ENCODE measurements around the gene COL28A1. TPM values are rescaled to one million over a fixed set of nuclear protein-coding genes. Genes with fewer than 3 reads are reported as not detected.

COL28A1 gene
- total RNA-seq, 4 donors from 2014 or later = 0.25 to 3.0 (median 0.65) TPM

DNA sequence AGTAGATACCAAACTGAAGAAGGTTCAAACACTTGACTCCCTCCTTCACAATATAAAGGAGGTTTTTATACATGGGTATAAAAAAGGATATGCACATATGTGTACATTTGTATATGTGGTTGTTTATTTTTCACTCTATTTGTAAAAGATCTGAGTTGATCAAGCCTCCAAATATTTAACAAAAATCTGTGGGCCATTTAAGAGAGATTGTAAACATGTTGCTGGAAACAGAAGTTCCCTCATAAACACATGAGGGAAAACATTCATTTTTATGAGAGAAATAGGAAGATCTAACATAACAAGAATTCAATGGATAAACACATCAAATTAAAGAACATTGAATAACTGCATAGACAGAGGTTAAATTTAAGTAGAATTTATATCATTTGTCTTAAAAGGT is 81.7 kb downstream of the COL28A1 start:
- TF ChIP-seq CTCF (IDR thresholded peaks at IDR 0.05) = no peak
- no peak for DNase-seq (ENCODE audit: low spot score)
- ATAC-seq (ENCODE audit: low FRiP score) = no peak

DNA sequence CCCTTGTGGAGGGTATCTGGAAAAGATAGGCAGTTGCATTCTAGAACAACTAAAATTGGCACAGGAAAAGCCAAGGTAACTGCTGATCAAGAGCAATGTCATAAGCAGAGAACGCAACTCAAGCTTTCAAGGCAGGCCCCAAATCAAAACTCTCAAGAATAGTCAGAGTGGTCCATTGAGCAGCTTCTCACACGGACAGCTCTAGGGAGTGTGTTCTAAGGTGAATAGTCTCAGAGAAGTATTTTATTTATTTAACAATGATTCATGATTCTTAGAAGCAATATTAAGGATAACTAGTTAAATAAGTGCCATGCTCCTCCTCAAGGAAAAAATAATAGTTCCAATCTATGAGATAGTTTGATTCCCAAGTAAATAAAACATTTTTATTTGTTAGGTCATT is 83.0 kb downstream of the COL28A1 start:
- no peak for ATAC-seq (ENCODE audit: low FRiP score)
- TF ChIP-seq CTCF (IDR thresholded peaks at IDR 0.05) = no peak

GRCh38 chr7:7452119-7452518 is 83.6 kb downstream of the COL28A1 start:
- no peak for TF ChIP-seq CTCF (IDR thresholded peaks at IDR 0.05)
- DNase-seq (ENCODE audit: low spot score) (no peak), ATAC-seq (ENCODE audit: low FRiP score) (no peak)

More for the DNA sequence above, 83.0 kb downstream of the COL28A1 start:
- no peak for DNase-seq (ENCODE audit: low spot score)

GRCh38 chr7:7449055-7449454 is 86.6 kb downstream of the COL28A1 start:
- DNase-seq (ENCODE audit: low spot score) = no peak
- no peak for ATAC-seq (ENCODE audit: low FRiP score)
- no peak for TF ChIP-seq CTCF (IDR thresholded peaks at IDR 0.05)

GRCh38 chr7:7446616-7447015 is 89.1 kb downstream of the COL28A1 start:
- ATAC-seq (ENCODE audit: low FRiP score) (no peak), DNase-seq (ENCODE audit: low spot score) (no peak)
- no peak for TF ChIP-seq CTCF (IDR thresholded peaks at IDR 0.05)

- no peak for TF ChIP-seq CTCF (IDR thresholded peaks at IDR 0.05)
- DNase-seq (ENCODE audit: low spot score) (no peak), ATAC-seq (ENCODE audit: low FRiP score) (no peak)
Observed at GRCh38 chr7:7443806-7444350, 91.8 kb downstream of the COL28A1 start.

DNA sequence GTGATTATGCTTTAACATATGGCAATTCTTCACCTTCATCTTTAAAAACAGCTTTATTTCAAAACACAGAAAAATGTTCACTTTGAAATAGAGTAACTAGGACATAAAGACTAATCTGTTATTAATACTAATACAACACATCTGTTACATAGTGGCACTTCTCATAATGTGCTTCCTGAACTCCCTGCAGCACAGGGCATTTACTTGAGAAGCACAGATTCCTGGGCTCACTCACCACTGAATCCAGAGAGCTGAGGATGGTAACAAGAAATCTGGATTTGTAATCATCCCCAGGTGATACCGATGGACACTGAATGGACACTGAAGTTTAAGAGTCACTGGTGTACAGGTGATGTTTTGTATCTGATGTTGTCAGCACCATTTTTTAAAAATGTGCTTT is 96.1 kb downstream of the COL28A1 start:
- ATAC-seq (ENCODE audit: low FRiP score) (no peak), DNase-seq (ENCODE audit: low spot score) (no peak)
- TF ChIP-seq CTCF (IDR thresholded peaks at IDR 0.05) = no peak

All from omental fat pad (tissue), 4 donors.